ENCODE measurements around the gene LAMA2.

Gene LAMA2

DNA sequence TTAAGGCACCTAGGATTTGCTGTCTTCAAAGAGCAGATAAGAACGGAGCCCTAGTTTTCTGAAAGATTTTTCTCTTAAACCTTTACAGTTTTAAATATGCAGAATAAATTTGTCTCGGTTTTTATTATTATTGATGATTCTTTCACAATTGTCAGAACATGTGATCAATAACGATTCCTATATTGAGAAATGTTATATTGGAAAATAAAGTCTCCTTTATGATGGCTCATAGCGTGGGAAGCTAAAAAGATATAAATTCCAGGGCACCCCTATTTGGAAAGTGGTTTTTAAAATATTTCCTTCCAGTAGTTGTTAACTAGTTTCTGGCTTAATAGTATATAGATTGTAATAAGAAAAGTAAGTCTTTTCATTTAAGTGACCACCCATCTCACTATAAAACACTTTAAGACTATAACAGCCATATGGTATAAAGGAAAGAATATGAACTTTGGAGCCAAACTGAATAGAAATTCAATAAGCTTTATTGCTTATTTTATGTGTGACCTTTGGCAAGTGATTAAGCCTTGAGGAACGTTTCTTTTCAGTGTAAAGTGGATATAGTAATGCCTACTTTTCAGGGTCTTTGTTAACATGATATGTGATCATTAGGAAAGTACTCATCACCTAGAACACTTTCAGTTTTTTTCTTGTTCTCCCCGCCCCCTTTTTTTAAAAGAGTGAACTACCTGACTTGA is 369.6 kb downstream of the LAMA2 start:
- no peak overlapping the region for H3K4me3 ChIP-seq (replicated peaks; ENCODE audit: low read depth, low read length)
- no peak for DNase-seq (ENCODE audit: low read depth)
- TF ChIP-seq CTCF (IDR thresholded peaks at IDR 0.05; ENCODE audit: low read length, missing control alignments), result no peak

- no peak overlapping the region for H3K4me3 ChIP-seq (replicated peaks; ENCODE audit: low read depth, low read length)
- DNase-seq (ENCODE audit: low read depth), result no peak
- TF ChIP-seq CTCF (IDR thresholded peaks at IDR 0.05; ENCODE audit: low read length, missing control alignments), result no peak
Observed at GRCh38 chr6:129253242-129253641, 370.3 kb downstream of the LAMA2 start.

DNA sequence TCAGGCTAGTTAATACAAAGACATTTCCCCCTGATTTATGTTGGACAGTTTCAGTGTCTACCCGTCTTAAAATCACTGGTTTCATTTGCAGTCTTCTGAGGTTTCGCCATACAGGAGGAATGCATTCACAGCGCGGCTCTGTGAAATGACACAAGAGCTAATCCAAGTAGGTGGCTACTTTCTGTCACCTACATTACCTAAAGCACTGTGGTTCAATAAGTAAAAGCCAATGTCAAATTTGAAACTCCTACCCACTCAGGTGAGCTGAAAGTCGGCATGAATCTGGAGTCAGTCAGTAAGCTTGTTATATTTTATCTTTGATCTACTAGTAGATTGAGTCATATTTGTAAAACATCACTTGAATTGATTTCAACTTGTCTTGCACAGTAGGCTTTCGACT is 370.8 kb downstream of the LAMA2 start:
- no peak for TF ChIP-seq CTCF (IDR thresholded peaks at IDR 0.05; ENCODE audit: low read length, missing control alignments)
- no peak for DNase-seq (ENCODE audit: low read depth)
- H3K4me3 ChIP-seq (replicated peaks; ENCODE audit: low read depth, low read length), result no peak overlapping the region

DNA sequence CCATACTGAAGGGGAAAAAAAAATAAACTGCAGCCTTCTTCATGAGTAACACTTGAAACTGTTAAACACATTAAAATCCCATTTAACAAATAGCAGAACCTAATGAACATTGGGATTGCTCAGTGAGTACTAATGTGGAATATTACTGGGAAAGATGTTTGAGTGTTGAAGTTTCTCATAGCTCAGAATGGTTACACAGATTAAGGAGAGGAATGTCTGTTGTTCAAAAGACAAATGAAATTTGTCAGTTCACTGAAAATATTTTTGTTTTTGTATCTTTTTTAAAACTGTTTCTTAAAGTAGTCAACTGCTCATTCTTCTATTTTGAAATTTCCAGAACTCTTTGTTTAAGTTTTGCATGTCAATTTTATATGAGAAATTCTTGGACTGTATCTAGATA is 374.3 kb downstream of the LAMA2 start:
- no peak overlapping the region for H3K4me3 ChIP-seq (replicated peaks; ENCODE audit: low read depth, low read length)
- TF ChIP-seq CTCF (IDR thresholded peaks at IDR 0.05; ENCODE audit: low read length, missing control alignments), result no peak
- DNase-seq (ENCODE audit: low read depth), result no peak

GRCh38 chr6:129262661-129263060 is 379.7 kb downstream of the LAMA2 start:
- no peak overlapping the region for H3K4me3 ChIP-seq (replicated peaks; ENCODE audit: low read depth, low read length)
- DNase-seq (ENCODE audit: low read depth), result no peak
- TF ChIP-seq CTCF (IDR thresholded peaks at IDR 0.05; ENCODE audit: low read length, missing control alignments), result no peak

DNA sequence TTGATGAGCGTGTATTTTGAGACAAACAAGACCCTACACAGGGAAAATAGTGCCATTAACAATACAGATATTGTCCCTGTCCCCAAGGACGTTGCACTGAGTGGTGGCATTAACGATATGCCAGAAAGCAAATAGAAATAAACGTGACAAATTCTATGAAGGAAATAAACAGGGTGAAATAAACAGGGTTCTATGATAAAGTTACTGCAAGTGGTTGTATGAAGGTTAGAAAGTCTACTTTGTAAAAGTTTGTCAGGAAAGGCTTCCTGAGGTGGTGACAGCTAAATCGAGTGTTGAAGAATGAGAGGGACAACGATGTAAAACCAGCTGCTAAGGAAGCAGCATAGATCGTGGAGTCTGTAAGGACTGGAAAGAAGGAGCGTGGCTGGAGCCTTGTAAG is 380.2 kb downstream of the LAMA2 start:
- TF ChIP-seq CTCF (IDR thresholded peaks at IDR 0.05; ENCODE audit: low read length, missing control alignments), result no peak
- DNase-seq (ENCODE audit: low read depth), result no peak

DNA sequence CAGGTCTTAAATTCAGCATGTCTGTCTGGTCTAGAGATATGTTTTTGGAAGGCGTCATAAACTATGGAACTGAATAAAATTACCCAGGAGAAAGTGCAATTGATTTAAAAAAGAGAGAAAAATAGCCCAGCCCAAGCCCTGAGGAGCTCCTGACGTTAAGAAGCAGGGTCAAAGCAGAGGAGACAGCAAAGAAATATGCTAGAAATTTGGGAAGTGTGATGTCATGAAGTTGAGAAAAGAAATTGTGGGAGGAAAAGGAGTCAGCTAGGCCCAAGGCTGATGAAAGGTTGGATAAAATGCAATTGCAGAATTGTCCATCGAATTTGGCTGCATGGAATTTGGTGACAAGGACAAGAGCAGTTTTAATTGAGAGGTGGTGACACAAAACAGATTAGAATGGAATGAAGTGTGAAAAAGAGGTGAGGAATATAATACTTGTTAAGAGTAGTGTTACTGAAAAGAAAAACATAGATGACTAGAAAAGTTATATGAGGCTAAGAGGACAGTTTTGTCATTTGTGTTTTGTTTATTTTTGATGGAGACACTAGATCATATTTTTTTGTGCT is 381.6 kb downstream of the LAMA2 start:
- no peak overlapping the region for H3K4me3 ChIP-seq (replicated peaks; ENCODE audit: low read depth, low read length)
- no peak for TF ChIP-seq CTCF (IDR thresholded peaks at IDR 0.05; ENCODE audit: low read length, missing control alignments)
- peak; percentile 53 for DNase-seq (ENCODE audit: low read depth)

More for the DNA sequence above, 380.2 kb downstream of the LAMA2 start:
- no peak overlapping the region for H3K4me3 ChIP-seq (replicated peaks; ENCODE audit: low read depth, low read length)

All from fibroblast of pulmonary artery (primary cell).